ENCODE data around the gene MAGI1. TPM values are rescaled to one million over a fixed set of nuclear protein-coding genes. Genes with fewer than 3 reads are reported as not detected.
A peak's percentile ranks its signal among the peaks of the same experiment; 100 is the strongest.
"Not testable (repeated sequence)": the region's sequence is repeated elsewhere in the genome, so short reads cannot be mapped to it uniquely, and the experiment has no call there.

The MAGI1 gene
- total RNA-seq, 1 experiment from 2014 or later, result 0.77 TPM

GRCh38 chr3:65883613-65884012 is 155.1 kb downstream of the MAGI1 start:
- no peak for DNase-seq (ENCODE audit: low read depth, low spot score)

GRCh38 chr3:65880350-65880749 is 158.4 kb downstream of the MAGI1 start:
- in situ Hi-C loops (cut with HindIII; ENCODE audit: low pct_unique_long_range_greater_than_20kb, low sequenced_read_pairs), result no loop called here
- no peak for DNase-seq (ENCODE audit: low read depth, low spot score)

More at GRCh38 chr3:65883613-65884012, 155.1 kb downstream of the MAGI1 start:
- in situ Hi-C loops (cut with HindIII; ENCODE audit: low pct_unique_long_range_greater_than_20kb, low sequenced_read_pairs), result no loop called here

GRCh38 chr3:65879372-65879771 is 159.3 kb downstream of the MAGI1 start:
- no peak for DNase-seq (ENCODE audit: low read depth, low spot score)
- in situ Hi-C loops (cut with HindIII; ENCODE audit: low pct_unique_long_range_greater_than_20kb, low sequenced_read_pairs), result no loop called here

GRCh38 chr3:65878831-65879230 is 159.9 kb downstream of the MAGI1 start:
- in situ Hi-C loops (cut with HindIII; ENCODE audit: low pct_unique_long_range_greater_than_20kb, low sequenced_read_pairs), result no loop called here
- no peak for DNase-seq (ENCODE audit: low read depth, low spot score)

- in situ Hi-C loops (cut with HindIII; ENCODE audit: low pct_unique_long_range_greater_than_20kb, low sequenced_read_pairs), result no loop called here
- no peak for DNase-seq (ENCODE audit: low read depth, low spot score)
Measured at GRCh38 chr3:65877160-65877559, 161.6 kb downstream of the MAGI1 start.

GRCh38 chr3:65876028-65876420 is 162.7 kb downstream of the MAGI1 start:
- in situ Hi-C loops (cut with HindIII; ENCODE audit: low pct_unique_long_range_greater_than_20kb, low sequenced_read_pairs), result no loop called here
- DNase-seq (ENCODE audit: low read depth, low spot score), result no peak

GRCh38 chr3:65875393-65876027 is 163.2 kb downstream of the MAGI1 start:
- in situ Hi-C loops (cut with HindIII; ENCODE audit: low pct_unique_long_range_greater_than_20kb, low sequenced_read_pairs), result no loop called here
- peak; percentile 21 for DNase-seq (ENCODE audit: low read depth, low spot score)

- in situ Hi-C loops (cut with HindIII; ENCODE audit: low pct_unique_long_range_greater_than_20kb, low sequenced_read_pairs), result no loop called here
- DNase-seq (ENCODE audit: low read depth, low spot score), result no peak
Measured at GRCh38 chr3:65873869-65874268, 164.8 kb downstream of the MAGI1 start.

- peak; percentile 21 for DNase-seq (ENCODE audit: low read depth, low spot score)
- in situ Hi-C loops (cut with HindIII; ENCODE audit: low pct_unique_long_range_greater_than_20kb, low sequenced_read_pairs), result no loop called here
Measured at GRCh38 chr3:65873028-65873427, 165.7 kb downstream of the MAGI1 start.

- DNase-seq (ENCODE audit: low read depth, low spot score), result no peak
- in situ Hi-C loops (cut with HindIII; ENCODE audit: low pct_unique_long_range_greater_than_20kb, low sequenced_read_pairs), result no loop called here
Measured at GRCh38 chr3:65871305-65872141, 167.2 kb downstream of the MAGI1 start.

GRCh38 chr3:65869798-65870197 is 168.9 kb downstream of the MAGI1 start:
- no peak for DNase-seq (ENCODE audit: low read depth, low spot score)
- in situ Hi-C loops (cut with HindIII; ENCODE audit: low pct_unique_long_range_greater_than_20kb, low sequenced_read_pairs), result no loop called here

- in situ Hi-C loops (cut with HindIII; ENCODE audit: low pct_unique_long_range_greater_than_20kb, low sequenced_read_pairs), result no loop called here
- DNase-seq (ENCODE audit: low read depth, low spot score), result no peak
Measured at GRCh38 chr3:65867463-65868210, 171.1 kb downstream of the MAGI1 start.

- in situ Hi-C loops (cut with HindIII; ENCODE audit: low pct_unique_long_range_greater_than_20kb, low sequenced_read_pairs), result no loop called here
- DNase-seq (ENCODE audit: low read depth, low spot score), result no peak
Measured at GRCh38 chr3:65864357-65864904, 174.3 kb downstream of the MAGI1 start.

- DNase-seq (ENCODE audit: low read depth, low spot score), result no peak
- in situ Hi-C loops (cut with HindIII; ENCODE audit: low pct_unique_long_range_greater_than_20kb, low sequenced_read_pairs), result no loop called here
Measured at GRCh38 chr3:65861718-65862117, 177.0 kb downstream of the MAGI1 start.

- DNase-seq (ENCODE audit: low read depth, low spot score); in situ Hi-C loops (cut with HindIII; ENCODE audit: low pct_unique_long_range_greater_than_20kb, low sequenced_read_pairs): not testable (repeated sequence)
Measured at GRCh38 chr3:65859612-65860011, 179.1 kb downstream of the MAGI1 start.

GRCh38 chr3:65858749-65859148 is 180.0 kb downstream of the MAGI1 start:
- in situ Hi-C loops (cut with HindIII; ENCODE audit: low pct_unique_long_range_greater_than_20kb, low sequenced_read_pairs), result no loop called here
- no peak for DNase-seq (ENCODE audit: low read depth, low spot score)

- DNase-seq (ENCODE audit: low read depth, low spot score), result no peak
- in situ Hi-C loops (cut with HindIII; ENCODE audit: low pct_unique_long_range_greater_than_20kb, low sequenced_read_pairs), result no loop called here
Measured at GRCh38 chr3:65857327-65857726, 181.4 kb downstream of the MAGI1 start.

GRCh38 chr3:65856907-65857306 is 181.8 kb downstream of the MAGI1 start:
- no peak for DNase-seq (ENCODE audit: low read depth, low spot score)
- in situ Hi-C loops (cut with HindIII; ENCODE audit: low pct_unique_long_range_greater_than_20kb, low sequenced_read_pairs), result no loop called here
